Chondrocyte (in vitro differentiated cells): ENCODE results near the gene RIMS1. TPM values are rescaled to one million over a fixed set of nuclear protein-coding genes. Genes with fewer than 3 reads are reported as not detected.

Source experiments
- DNase-seq: peaks from one replicate; pipeline ENCODE4 v3.0.0; 2021; ENCODE audit warnings: mixed read lengths, low spot score
- H3K27ac Mint-ChIP-seq: one replicate; pipeline ENCODE4 v1.8.0; 2021; ENCODE audit warnings: mild to moderate bottlenecking, moderate library complexity, mixed read lengths; ENCODE audit not compliant: unreplicated experiment
- H3K27me3 Mint-ChIP-seq: 2 replicates; pipeline ENCODE4 v1.8.0; 2021; ENCODE audit warnings: low read depth, mixed read lengths
- H3K36me3 Mint-ChIP-seq: 2 replicates; pipeline ENCODE4 v1.8.0; 2021; ENCODE audit warnings: low read depth, mixed read lengths
- H3K4me1 Mint-ChIP-seq: 2 replicates; pipeline ENCODE4 v1.8.0; 2021; ENCODE audit warnings: low read depth, mild to moderate bottlenecking, mixed read lengths
- H3K4me3 Mint-ChIP-seq: one replicate; pipeline ENCODE4 v1.8.0; 2021; ENCODE audit warnings: mild to moderate bottlenecking, moderate library complexity, mixed read lengths; ENCODE audit not compliant: unreplicated experiment
- H3K9me3 Mint-ChIP-seq: 2 replicates; pipeline ENCODE4 v1.8.0; 2021; ENCODE audit warnings: low read depth, mixed read lengths
- CTCF ChIP-seq: fragments of 200-600 bp; sonication (generic); IDR thresholded peaks from 2 replicates; pipeline ENCODE4 v1.5.0; 2021; ENCODE audit warnings: antibody characterized with exemption, mild to moderate bottlenecking, moderate library complexity
- total RNA-seq: library from RNA; stranded (reverse); gene quantifications from 3 replicates; pipeline ENCODE4 v1.2.1, GENCODE V29; 2021

Gene RIMS1
- total RNA-seq, 1 donor from 2014 or later: 6.6 TPM

DNA sequence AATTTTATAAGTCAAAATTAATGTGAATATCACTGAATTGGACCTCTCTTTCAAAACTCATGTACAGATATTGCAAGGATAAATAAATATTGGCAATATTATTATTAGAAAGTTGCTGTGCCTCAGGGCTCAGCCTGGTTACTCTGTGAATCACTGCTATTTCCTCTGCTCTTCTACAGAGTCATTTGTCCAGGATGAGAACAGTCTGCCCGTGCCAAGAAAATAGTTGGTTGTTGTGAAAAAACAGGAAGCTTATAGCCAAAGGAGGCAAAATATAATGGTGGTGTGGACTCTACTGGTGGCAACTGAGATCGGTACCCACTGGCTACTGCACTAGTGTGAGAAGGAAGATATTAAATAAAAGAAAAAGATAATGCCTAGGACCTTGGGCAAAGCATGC is 93.6 kb downstream of the RIMS1 start:
- no peak for TF ChIP-seq CTCF
- H3K27ac Mint-ChIP-seq: no peak overlapping the region
- no peak for DNase-seq

GRCh38 chr6:71982389-71982788 is 96.0 kb downstream of the RIMS1 start:
- Mint-ChIP-seq H3K4me1 (no peaks in the 10 kb centered on the region), H3K36me3 (no peaks in the 10 kb centered on the region), H3K9me3 (no peaks in the 10 kb centered on the region), H3K27ac (no peak overlapping the region), H3K4me3 (no peak overlapping the region), H3K27me3 (peaks cover 4% of the 10 kb centered on the region)
- no peak for DNase-seq
- no peak for TF ChIP-seq CTCF

More for the DNA sequence above, 93.6 kb downstream of the RIMS1 start:
- H3K4me1 Mint-ChIP-seq: no peaks in the 10 kb centered on the region
- no peak overlapping the region for H3K4me3 Mint-ChIP-seq
- H3K27me3 Mint-ChIP-seq: peaks cover 4% of the 10 kb centered on the region
- no peaks in the 10 kb centered on the region for H3K9me3 Mint-ChIP-seq
- H3K36me3 Mint-ChIP-seq: no peaks in the 10 kb centered on the region

DNA sequence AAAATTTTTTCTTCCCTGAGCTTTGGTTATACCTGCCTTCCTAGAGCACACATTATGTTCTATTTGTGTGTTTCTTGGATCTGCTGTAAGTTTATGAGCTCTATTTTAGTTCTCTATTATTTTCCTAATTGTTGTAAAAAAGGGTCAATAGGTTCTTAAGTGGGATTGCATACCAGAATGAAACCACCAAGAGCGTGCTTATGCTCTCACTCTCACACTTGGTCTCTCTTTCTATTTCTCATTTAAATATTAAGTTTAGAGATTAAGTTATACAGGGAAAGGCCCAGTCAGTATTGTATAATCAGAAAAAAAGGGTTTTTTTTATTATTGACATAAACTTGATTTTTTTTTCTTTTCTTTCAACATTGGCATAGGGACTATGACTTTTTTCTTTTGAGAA is 96.8 kb downstream of the RIMS1 start:
- H3K27me3 Mint-ChIP-seq: peaks cover 8% of the 10 kb centered on the region

DNA sequence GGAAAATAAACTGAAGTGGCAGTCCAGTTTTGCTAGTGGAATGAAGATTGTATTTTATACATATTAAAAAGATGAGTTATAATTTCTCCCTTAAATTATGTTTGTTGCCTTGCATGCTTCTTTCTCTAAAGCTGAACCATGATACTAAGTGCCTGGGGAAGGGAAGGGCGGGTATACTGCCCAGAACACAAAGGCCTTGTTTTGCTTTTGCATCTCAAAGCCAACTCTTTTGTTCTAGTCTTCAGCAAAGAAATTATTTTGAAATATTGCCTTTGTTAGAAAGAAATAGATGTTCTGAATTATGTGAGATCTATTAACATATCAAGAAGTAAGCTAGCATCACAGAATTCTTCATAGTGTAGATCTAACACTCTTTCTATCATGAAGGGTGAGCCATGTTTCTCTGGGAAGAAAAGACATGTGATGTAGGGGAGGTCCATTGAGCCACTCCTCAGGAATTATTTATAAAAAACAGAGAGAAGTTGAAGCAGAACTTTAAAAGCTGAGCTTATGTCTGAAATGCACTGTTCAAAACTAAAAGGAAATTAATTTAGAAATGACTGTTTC is 108.4 kb downstream of the RIMS1 start:
- Mint-ChIP-seq H3K27ac (no peak overlapping the region), H3K4me3 (no peak overlapping the region), H3K4me1 (no peaks in the 10 kb centered on the region), H3K36me3 (no peaks in the 10 kb centered on the region), H3K9me3 (no peaks in the 10 kb centered on the region), H3K27me3 (peaks cover 7% of the 10 kb centered on the region)
- TF ChIP-seq CTCF: no peak
- no peak for DNase-seq

More for the DNA sequence above, 96.8 kb downstream of the RIMS1 start:
- Mint-ChIP-seq H3K27ac (no peak overlapping the region), H3K4me1 (no peaks in the 10 kb centered on the region), H3K9me3 (no peaks in the 10 kb centered on the region), H3K36me3 (no peaks in the 10 kb centered on the region), H3K4me3 (no peak overlapping the region)
- DNase-seq: no peak
- TF ChIP-seq CTCF: no peak

DNA sequence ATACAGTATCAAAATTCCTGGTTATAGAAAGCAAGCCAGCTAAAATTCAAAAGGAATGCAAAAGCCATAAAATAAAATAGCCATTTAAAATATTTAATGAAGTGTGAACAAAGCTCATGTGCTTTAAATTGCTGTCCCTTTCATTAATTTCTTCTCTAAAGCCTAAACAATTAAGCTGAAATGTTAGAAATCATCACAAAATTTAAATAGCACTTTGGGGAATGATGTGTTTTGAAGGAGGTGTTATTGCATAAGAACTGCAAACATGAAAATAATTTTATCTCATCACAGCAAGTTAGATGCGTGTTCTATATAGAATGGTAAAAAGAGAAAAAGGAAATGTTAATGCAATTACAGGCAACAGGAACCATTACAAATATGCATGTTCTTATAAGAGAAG is 111.0 kb downstream of the RIMS1 start:
- TF ChIP-seq CTCF: no peak
- Mint-ChIP-seq H3K4me1 (no peaks in the 10 kb centered on the region), H3K9me3 (no peaks in the 10 kb centered on the region), H3K27ac (no peak overlapping the region), H3K27me3 (peaks cover 20% of the 10 kb centered on the region), H3K4me3 (no peak overlapping the region), H3K36me3 (no peaks in the 10 kb centered on the region)
- no peak for DNase-seq
